Brain microvascular endothelial cell (primary cell): ENCODE data around the gene DMXL2.
A peak's percentile ranks its signal among the peaks of the same experiment; 100 is the strongest.

Experiments used
- DNase-seq: peaks from one replicate; pipeline ENCODE4 v3.0.0-alpha.2; 2020
- H3K27ac ChIP-seq: fragments of 250-450 bp; sonication (Bioruptor Pico); 2 replicates; pipeline ENCODE4 v1.5.1; 2020; ENCODE audit warnings: mild to moderate bottlenecking, moderate library complexity
- H3K27me3 ChIP-seq: fragments of 250-450 bp; sonication (Bioruptor Pico); replicated peaks from 2 replicates; pipeline ENCODE4 v1.5.1; 2020; ENCODE audit warnings: mild to moderate bottlenecking
- H3K36me3 ChIP-seq: fragments of 250-450 bp; sonication (Bioruptor Pico); replicated peaks from 2 replicates; pipeline ENCODE4 v1.5.1; 2020; ENCODE audit warnings: mild to moderate bottlenecking
- H3K4me3 ChIP-seq: 2 replicates; pipeline ENCODE4 v1.5.1; 2011; ENCODE audit warnings: low read depth, mild to moderate bottlenecking, control low read depth, low read length, moderate library complexity
- in situ Hi-C: cut with HindIII; loops from 2 replicates; pipeline ENCODE4 v1.10.0; 2017; ENCODE audit warnings: low sequenced_read_pairs, low pct_ligation_motif_present
- TF ChIP-seq, protein P1 (sequence below): IDR thresholded peaks from 2 replicates; pipeline ENCODE4 v1.5.1; 2011; ENCODE audit warnings: low read depth, mild to moderate bottlenecking, moderate library complexity, low read length, control low read depth, inconsistent platforms; ENCODE audit errors: missing control alignments

The DMXL2 gene

DNA sequence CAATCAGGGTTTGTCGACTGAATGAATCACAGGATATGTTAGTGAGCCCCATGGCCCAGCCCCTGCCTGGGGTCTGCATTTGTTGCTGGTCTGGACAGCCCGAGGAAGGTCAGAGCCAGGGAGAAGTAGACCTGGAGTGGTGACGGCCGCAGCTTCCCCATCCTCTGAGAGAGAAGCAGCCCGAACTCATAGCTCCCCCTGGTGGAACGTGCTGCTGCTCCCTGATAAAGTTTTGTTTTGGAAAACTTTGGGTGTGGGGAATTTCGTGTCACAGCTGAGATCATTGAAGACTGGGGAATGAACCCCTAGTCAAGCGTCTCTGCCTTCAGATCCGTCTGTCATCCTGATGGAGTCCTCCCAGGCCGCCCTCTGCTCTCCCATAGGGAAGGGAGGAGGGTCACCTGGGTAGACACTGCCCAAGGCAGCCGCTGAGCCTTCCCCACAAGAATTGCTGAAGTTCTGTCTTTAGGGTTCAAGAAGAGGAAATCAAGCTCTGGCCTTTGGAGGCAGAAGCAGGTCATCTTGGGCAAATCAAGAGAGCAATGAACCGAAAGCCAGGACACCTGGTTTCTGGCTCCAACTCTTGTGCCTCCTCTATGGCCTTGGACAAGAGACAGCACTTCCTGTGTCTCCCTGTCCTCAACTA is 220.6 kb downstream of the DMXL2 start:
- Histone ChIP-seq H3K27me3 (peaks cover 36% of the 10 kb centered on the region), H3K27ac (no peak overlapping the region), H3K4me3 (no peak overlapping the region), H3K36me3 (no peaks in the 10 kb centered on the region)
- DNase-seq: peak; percentile 40
- TF ChIP-seq, protein P1, sequence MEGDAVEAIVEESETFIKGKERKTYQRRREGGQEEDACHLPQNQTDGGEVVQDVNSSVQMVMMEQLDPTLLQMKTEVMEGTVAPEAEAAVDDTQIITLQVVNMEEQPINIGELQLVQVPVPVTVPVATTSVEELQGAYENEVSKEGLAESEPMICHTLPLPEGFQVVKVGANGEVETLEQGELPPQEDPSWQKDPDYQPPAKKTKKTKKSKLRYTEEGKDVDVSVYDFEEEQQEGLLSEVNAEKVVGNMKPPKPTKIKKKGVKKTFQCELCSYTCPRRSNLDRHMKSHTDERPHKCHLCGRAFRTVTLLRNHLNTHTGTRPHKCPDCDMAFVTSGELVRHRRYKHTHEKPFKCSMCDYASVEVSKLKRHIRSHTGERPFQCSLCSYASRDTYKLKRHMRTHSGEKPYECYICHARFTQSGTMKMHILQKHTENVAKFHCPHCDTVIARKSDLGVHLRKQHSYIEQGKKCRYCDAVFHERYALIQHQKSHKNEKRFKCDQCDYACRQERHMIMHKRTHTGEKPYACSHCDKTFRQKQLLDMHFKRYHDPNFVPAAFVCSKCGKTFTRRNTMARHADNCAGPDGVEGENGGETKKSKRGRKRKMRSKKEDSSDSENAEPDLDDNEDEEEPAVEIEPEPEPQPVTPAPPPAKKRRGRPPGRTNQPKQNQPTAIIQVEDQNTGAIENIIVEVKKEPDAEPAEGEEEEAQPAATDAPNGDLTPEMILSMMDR: peak; percentile 86
- in situ Hi-C loops: no loop called here

DNA sequence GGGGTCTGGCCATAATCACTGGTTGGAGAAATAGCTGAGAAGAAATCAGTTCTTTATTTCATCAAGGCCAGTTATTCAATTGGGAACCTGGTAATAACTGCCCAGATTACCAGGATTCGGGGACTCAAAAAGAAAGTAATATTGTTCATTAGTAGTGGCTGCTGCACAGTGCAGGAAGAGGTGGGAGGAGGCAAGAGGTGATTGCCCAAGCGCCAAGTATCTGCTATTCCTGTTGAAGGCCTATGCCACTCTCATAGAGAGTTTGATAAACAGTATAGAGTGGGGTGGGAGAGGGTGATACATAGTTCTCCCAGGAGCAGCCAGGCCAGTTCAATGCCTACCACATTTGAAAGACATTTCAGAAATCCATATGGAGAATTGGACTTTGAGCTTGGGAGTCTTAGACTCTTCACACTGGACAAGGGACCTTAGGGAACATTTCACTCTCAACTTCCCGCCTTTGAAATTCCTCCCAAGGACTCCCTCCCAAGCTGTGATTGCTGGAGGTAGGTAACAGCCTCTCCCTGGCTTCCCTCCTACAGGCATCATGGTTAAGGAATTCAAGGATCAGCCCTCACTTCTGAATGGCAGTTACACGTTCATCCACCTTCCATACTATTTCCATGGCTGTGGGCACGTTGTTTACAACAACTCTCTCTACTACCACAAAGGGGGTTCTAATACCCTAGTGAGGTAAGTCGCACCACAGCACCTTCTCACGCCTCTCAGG is 221.4 kb downstream of the DMXL2 start:
- DNase-seq: no peak
- TF ChIP-seq, protein P1: no peak
- in situ Hi-C loops: no loop called here

DNA sequence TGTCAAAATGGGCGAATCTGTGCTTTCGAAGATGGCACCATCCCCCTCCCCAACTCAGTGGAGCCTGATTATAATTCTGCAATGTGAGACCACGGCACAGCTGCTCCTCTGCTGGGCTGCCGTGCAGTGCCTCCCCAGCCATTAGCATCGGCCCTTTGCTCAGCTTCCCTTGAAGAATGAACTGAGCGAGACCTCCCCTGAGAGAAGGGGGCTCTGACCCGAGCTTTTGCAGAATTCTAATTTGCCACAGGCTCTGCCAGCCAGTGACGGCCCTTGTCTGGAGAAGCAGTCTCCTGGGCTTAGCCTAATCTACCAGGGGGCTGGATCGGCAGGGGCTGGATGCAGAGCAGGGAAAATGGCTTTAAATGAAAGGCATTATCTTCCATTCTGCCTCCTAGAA is 223.9 kb downstream of the DMXL2 start:
- no peak overlapping the region for H3K27ac ChIP-seq
- TF ChIP-seq, protein P1: no peak
- H3K4me3 ChIP-seq: no peak overlapping the region
- no peaks in the 10 kb centered on the region for H3K36me3 ChIP-seq
- DNase-seq: no peak
- in situ Hi-C loops: loop anchor here (25.0 kb wide), 1 partner anchor 89 kb away; no protein-coding TSS in a partner anchor
- peaks cover 29% of the 10 kb centered on the region for H3K27me3 ChIP-seq

More for the DNA sequence above, 221.4 kb downstream of the DMXL2 start:
- no peaks in the 10 kb centered on the region for H3K36me3 ChIP-seq
- no peak overlapping the region for H3K27ac ChIP-seq
- peaks cover 41% of the 10 kb centered on the region for H3K27me3 ChIP-seq
- H3K4me3 ChIP-seq: no peak overlapping the region
